A204.1 (cell line): ENCODE measurements around the gene E4F1.
A peak's percentile ranks its signal among the peaks of the same experiment; 100 is the strongest.
"Not testable (repeated sequence)": the region's sequence is repeated elsewhere in the genome, so short reads cannot be mapped to it uniquely, and the experiment has no call there.

Experiments
- FAIRE-seq: peaks from 2 replicates; lab custom pipeline; 2012; peaks lifted over from hg19 to GRCh38; lab: Jason Lieb, UNC

The E4F1 gene

DNA sequence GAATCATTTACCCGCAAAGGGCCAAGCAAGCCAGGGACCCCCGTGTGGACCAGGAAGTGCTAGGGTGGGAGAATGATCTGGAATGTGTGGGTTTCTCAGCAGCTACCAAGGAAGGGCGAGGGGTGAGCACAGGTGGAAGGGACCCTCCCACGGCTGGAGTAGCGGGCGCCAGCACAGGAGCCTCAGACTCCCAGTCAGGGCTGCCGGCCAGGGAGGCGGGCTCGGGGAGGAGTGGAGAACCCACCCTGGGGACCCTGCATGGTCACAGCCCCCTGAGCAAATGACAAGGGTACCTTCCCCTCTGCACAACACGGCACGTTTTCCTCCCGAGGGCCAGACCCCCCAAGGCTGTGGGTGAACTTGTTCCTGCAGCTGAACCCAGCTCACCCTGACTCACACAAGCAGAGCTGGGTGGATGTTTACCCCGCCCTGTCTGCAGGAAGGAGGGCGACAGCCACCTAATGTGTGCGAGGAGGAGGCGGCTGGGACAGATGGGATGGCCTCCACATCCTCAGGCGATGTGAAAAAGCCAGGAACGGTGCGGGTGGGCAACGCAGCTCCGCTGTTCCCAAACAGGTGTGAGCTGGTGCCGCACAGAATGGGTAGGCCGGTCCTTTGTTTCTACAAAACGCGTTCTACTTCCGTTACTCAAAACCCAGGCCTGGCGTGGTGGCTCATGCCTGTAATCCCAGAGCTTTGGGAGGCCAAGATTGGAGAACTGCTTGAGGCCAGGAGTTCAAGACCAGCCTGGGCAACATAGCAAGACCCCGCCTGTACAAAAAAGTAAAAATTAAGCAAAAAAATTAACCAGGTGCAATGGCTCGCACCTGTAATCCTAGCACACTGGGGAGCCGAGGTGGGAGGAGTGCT, 21.8 kb downstream of the E4F1 start:
- FAIRE-seq = no peak

DNA sequence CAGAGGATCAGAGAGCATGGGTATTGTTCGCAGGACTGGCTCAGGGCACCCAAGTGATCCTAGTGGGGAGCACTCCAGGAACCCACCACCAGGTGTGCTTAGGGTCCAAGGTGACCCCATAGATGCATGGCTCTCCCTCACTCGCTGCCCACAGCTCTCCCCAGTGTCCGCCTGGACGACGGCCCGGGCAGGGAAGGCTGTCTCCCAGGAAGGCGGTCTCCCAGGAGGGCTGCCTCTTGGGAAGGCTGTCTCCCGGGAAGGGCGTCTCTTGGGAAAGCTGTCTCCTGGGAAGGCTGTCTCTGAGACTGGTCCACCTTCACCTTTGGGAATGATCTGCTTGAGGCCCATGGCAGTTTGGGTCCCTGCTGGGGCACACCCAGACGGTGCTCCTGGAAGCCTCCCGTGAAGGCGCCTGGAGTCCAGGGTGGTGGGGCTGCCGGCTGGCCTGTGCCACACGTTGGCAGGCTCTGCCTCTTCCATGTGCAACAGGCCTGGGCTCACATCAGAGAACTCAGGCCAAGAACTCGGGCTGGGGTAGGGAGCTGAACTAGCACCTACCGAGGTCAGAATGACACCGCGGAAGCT, 23.0 kb downstream of the E4F1 start:
- FAIRE-seq = no peak

DNA sequence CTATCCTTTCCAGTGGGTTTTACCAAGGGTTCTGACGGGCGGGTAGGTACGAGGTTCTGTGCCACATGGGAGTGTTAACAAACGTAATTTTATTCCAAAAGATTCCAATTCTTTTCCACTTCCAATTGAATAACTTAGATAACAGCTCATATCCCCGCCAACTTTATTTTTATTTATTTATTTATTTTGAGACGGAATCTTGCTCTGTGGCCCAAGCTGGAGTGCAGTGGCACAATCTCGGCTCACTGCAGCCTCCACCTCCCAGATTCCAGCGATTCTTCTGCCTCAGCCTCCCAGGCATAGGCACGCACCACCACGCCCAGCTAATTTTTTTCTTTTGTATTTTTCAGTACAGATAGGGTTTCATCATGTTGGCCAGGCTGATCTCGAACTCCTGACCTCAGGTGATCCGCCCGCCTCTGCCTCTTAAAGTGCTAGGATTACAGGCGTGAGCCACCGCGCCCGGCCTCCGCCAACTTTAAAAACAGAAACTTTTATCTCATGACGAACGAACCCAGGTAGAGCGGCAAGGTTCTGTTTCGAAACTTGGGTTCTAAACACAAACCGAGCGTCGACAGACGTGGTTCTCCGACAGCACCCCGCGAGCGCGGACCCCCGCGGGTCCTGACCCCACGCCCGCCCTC, 27.4 kb downstream of the E4F1 start:
- no peak for FAIRE-seq

DNA sequence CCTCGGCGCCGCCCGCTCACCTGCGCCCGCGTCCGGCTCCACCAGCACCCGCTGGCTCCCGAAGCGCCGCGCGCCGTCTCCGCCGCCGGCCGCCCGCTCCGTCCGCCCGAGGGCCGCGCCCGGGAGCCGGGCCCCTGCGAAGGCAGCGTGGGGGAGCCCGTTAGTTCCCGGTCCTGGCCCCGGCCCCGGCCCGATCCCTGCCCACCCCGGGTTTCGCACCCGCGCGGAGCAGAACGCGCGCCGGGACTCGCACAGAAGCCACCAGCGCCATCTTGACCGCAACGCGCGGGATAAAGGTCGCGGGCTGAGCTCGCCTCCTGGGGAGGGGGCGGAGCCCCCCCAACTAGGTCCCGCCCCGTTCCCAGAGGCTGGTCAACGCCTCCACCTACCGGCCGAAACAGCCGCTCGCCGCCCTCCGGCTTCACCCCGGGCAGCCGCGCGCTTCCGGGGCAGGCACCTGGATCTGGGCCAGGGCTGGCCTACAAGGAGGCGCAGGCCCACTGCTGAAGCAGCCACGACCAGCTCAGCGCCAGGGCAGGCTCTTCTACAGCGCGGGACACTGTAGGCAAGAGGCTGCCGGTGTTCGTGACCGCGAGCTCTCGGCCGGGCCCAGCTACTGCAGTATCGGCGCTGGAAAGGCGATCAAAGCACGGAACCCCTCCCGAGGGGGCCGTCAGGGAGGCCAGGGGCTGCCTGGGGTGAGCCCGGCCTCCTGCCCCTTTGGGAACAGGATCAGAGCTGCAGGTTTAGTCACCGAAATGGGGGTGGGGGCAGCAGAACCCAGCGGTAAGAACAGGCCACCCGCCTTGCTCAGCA, 28.1 kb downstream of the E4F1 start, which contains the start of gene ECI1:
TSS of gene ECI1 (minus strand) at position 292 of the 816 bp plus-strand sequence. CDS start at position 271, 21 bp downstream.
- peak; percentile 87 for FAIRE-seq

DNA sequence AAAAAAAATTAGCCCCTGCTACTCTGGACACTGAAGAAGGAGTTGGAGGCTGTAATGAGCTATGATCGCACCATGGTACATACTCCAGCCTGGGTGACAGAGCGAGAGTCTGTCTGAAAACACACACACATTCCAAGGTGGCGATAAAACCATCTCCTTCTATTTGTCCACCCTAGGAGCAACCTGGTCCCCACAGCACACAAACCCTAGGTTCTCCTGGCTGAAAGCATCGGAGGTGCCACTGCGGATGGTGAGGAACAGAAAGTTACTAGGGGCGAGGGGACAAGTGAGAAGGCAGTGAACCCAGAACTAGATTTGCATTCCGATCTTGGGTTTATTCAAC, 29.4 kb downstream of the E4F1 start:
- FAIRE-seq = no peak

DNA sequence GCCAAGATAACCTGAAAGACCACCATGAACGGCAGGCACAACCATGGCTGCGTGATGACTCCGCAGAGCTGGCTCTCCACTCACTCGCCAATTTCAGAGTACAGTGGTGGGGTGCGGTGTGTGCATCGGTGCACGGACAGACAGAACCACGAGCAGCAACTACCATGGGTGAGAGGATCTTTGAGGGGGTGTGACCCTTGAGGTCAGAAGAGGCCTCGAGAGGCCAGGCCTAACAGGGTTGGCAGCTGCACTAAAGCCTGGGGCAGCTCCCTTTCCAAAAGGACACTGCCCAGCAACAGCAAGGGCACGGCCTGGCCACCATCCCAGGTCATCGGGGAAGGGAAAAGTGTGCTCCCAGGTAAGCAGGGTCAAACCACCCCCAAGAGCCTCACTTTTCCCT, 29.9 kb downstream of the E4F1 start:
- no peak for FAIRE-seq

DNA sequence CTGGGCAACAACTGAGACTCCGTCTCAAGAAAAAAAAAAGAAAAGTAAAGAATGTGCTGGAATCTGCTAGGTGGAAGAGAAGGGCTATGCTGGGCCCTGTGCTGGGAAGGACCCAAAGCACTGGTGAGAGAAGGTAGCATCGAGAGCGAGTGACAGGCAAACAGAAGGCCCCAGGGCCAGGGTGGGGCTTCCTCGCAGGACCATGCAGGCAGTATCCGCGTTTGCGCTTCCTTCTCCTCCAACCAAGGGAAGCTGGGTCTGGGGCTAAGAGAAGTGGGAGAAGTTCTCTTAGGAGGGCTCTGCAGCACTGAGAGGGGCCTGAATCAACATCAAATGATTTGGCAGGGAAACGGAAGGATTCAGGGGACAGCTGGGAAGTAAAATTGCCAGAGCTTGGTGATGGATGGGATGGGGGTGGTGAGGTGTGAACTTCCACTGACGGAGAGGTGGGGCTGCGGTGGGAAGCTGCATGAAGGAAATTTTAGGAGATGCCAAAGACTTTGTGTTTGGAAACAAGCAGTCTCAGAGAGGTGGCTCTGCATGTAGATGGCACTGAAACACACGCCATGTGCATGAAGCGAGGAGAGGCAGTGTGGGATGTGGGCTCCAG, 33.2 kb downstream of the E4F1 start:
- FAIRE-seq = no peak

DNA sequence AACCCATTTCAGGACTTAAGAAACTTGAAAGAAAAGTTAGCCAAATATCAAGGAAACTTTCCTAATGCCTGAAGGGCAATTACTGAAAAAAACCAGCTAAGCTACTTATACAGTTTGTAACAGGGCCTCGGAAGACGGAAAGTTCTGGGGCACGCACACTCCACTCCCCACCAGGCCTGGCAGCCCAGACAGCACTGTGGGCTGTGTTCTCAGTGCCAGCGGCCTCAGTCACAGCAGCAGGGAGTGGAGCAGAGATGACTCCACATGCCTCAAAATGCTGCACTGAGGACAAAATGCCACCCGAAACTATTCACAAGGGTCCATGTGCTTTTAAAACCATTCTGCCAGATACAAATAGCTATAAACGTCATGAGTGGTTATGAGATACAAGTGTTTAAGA, 34.3 kb downstream of the E4F1 start:
- FAIRE-seq = no peak

DNA sequence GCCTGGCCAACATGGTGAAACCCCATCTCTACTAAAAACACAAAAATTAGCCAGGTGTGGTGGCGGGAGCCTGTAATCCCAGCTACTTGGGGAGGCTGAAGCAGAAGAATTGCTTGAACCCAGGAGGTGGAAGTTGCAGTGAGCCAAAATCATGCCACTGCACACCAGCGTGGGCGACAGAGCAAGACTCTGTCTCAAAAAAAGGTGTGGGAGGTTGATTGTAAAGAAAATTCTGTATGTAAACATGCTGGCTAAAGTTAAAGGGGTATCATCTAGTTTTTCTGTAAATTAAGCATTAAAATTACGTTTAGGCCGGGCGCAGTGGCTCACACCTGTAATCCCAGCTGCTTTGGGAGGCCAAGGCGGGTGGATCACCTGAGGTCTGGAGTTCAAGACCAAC, 35.1 kb downstream of the E4F1 start:
- FAIRE-seq = not testable (repeated sequence)

DNA sequence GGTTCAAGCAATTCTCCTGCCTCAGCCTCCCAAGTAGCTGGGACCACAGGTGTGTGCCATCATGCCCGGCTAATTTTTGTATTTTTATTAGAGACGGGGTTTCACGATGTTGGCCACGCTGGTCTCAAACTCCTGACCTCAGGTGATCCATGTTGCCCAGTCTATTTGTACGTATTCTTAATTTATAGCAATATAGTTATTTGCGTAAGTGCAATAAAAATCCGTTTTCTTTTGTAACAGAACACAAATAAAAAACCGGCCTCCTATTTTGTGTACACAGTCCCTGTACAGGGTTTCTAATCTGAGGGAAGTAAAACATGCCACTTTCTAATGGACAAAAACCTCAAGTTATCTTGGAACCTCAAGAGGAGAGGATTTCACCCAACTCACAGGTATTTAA, 36.9 kb downstream of the E4F1 start:
- no peak for FAIRE-seq

DNA sequence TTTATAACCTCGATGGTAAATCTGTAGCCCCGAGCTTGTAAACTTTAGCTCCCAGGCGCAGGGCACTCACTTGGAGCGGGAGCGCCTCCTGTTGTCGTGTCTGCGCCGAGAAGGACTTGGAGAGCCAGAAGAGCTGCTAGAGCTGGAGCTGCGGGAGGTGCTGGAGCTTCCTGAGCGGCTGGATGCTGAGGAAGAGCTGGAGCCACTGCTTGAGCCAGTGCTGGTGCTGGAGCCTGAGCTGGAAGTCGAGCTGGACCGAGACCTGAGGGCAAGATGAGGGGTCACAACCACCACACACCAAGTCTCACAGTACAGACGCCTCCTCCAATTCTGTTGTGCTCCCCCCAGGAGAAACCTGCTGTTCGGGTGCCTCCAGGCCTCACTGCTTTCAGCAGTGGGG, 39.6 kb downstream of the E4F1 start:
- not testable (repeated sequence) for FAIRE-seq

DNA sequence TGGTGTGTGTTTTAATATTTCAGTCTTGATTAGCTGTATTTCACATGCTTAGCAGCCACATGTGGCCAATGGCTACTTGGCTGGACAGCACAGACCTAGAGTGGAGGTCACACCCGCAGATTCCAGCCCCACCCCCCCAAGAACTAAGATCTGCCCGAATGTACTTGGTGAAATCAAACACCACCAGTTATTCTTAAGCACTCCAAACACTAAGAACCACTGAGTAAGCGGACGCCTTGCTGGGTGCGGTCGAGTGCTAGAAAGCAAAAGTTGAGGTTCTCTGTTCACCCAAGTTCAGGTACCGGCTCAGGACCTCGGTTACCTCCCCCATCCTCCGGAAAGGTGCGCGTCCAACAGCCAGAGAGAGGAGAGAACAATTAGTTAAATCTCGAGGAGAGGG, 43.5 kb downstream of the E4F1 start:
- FAIRE-seq = not testable (repeated sequence)

DNA sequence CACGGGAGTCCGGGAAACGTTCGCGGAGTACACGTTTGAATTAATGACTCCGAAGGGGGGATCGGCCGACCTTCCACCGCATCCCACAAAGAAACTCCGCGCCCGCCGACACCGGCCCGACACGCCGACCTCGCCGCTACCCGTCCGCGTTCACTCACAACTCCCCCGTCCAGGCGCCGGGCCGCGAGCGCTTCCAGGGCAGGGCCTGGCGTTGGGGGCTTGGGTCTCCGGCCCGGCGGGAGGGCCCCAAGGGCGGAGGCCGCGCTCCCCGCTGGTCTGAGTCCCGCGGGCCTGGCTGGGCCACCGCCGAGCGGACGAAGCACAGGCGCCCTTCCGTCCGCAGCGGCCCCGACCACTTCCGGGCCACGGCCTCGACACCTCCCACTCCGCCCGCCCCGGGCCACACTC, 44.1 kb downstream of the E4F1 start:
- not testable (repeated sequence) for FAIRE-seq

DNA sequence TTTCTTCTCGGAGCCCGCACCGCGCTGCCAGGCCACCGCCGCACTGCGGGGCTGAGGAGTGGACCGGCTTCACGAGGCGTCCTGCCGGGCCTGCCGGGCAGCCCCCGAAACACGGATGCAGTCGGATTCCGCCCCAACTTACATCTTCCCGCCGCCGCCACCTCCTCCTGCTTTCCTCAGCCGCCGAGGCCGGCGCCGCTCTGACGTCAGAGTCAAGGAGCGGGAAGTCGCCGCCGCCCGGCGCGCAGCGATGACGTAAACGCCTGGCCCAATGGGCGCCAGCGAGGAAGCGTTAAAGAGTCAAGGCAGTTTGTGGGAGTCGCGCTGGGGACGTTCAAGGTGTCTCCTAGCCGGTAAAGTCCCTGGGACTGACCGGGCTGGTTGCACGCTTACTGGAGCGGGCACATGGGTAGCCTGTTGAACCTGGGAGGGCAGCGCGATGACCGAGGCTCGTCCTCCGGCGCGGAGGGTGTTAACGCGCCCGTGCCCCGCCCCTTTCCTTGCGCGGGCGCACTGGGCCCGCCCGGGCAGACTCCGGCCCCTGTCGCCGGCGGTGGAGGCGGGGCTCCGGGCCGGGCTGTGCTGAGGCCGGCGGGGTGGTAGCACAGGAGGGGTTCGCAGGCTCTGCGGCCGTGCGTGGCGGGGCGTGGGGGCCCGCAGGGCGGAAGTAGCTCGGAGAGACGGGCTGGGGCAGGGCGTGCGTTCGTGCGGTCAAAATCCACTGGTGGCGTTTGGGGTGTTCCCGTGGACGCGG, 44.7 kb downstream of the E4F1 start, which contains the start of gene RNPS1:
TSS of gene RNPS1 (minus strand) at position 214 of the 754 bp plus-strand sequence. CDS start 3,483 bp downstream, outside the sequence.
- FAIRE-seq = no peak

DNA sequence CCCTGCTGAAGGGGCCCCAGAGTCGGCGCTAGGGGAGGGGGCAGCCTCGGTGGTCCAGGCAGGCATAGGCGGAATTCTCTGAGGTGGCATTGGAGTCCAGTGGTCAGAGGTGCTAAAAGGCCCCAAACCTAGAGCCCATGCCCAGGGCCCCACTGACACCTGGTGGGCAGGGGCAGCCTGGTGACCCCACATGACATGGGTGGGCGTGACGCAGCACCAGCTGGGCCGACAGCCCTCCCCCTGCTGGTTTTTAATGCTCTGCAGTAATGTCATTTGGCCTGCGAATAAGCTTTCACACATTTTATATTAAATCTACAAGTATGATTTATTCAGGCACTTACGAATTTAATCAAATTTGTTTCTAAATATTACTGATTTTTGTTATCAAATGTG, 46.7 kb downstream of the E4F1 start:
- FAIRE-seq = no peak

DNA sequence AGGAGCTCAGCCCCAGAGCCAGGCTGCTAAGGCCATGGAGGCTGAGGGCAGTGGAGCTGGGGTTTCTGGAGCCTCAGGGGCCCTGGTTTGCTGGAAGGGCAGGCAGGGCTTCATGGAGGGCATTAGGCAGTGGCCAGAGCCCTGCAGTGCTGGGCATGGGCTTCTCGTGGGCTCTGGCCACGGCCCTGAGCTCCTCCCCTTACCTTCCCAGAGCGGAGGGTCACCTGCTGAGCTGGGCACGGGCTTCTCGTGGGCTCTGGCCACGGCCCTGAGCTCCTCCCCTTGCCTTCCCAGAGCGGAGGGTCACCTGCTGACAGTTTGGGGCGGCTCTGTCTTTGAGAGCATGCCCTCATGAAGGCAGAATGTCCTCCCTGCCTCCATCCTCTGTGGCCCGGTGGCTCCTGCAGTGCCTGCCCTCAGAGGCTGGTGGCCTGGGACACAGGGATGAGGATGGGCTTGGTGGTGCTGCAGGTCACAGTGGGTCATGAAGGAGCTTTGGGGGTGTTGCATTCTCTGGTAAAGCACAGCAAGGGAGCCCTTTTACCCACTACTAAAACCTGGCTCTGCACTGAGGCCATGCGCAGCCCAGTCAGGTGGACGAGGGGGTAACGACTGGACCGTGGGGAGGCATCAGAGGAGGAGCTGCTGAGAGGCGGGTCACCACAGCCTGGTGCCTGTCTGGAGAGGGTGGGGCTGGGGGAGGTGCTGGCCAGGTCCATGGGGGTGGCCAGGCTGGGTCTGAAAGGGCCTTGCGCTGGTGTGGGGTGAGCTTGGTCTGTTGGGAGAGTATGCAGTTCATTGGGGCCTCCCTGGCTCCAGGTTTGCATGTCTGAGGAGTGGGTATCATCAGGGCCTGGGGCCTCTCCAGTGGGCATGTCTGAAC, 47.4 kb downstream of the E4F1 start:
- no peak for FAIRE-seq

DNA sequence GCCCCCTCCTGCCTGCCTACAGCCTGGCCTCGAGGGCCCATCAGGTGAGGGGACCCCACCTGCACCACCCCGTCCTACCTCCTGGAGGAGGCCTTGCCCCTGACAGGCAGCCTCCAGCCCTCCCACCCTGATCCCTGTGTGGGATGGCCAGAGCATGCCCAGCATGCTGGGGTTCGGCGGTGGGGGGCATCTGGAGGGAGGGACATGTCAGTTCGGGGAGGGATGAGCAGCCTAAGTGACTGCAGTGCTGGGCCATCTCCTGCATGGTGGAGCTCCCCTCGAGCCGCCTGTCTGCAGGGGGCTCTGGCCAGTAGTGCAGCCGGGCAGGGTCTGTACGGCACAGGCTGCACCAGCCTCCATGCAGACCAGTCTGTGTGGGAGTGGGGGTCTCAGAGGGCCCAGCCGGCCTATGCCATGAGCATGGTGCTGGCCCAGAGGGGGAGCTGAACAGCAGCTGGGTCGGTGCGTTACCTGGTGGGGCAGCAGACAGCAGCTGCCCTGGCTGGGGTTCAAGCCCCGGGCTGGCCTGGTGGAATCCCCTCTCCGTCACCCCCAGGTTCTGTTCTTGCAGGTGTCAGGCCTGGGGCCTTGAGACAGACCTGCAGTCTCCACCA, 48.6 kb downstream of the E4F1 start:
- FAIRE-seq = no peak

DNA sequence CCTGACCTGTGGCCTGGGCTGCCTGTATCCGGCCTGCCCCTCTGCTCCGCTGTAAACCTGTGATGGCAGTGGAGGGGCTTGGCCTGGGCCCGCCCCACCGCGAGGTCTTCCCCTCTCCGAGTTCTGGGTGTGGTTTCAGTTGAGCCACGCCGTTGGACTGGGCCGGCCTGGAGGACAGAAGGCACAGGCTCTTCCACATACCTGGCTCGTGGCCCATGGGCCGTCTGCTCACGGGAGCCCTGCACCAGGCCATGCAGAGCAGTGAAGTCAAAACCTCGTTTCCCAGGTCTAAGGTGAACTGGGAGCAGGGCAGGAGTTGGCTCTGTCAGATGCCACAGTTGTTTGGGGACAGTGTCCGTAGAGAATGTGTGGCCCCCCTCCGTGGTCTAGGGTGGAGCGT, 50.1 kb downstream of the E4F1 start:
- no peak for FAIRE-seq

DNA sequence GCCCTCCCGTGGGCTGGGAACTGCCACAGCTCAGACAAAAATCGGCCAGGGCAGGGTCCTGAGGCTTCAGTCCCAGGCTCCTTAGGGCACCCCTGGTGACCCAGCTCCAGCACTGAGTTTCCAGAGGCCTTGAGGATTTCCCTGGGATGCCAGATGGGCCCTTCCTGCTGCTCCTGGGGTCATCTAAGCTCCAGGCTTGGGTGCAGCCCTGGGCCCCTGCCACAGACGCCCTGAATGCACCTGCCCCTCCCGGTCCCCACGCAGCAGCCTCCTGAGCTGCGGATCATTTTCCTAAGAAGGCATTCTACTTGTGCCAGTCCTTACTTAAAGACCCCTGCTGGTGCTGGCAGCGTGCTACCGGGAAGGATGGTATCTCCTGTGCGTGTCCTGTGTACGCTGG, 50.5 kb downstream of the E4F1 start:
- FAIRE-seq = no peak
